ENCODE data around the gene JADE1. TPM values are rescaled to one million over a fixed set of nuclear protein-coding genes. Genes with fewer than 3 reads are reported as not detected.
A peak's percentile ranks its signal among the peaks of the same experiment; 100 is the strongest.

Gene JADE1
- 10 to 100 TPM; 31.4 to 49.3 (median 42.0) TPM for polyA plus RNA-seq

DNA sequence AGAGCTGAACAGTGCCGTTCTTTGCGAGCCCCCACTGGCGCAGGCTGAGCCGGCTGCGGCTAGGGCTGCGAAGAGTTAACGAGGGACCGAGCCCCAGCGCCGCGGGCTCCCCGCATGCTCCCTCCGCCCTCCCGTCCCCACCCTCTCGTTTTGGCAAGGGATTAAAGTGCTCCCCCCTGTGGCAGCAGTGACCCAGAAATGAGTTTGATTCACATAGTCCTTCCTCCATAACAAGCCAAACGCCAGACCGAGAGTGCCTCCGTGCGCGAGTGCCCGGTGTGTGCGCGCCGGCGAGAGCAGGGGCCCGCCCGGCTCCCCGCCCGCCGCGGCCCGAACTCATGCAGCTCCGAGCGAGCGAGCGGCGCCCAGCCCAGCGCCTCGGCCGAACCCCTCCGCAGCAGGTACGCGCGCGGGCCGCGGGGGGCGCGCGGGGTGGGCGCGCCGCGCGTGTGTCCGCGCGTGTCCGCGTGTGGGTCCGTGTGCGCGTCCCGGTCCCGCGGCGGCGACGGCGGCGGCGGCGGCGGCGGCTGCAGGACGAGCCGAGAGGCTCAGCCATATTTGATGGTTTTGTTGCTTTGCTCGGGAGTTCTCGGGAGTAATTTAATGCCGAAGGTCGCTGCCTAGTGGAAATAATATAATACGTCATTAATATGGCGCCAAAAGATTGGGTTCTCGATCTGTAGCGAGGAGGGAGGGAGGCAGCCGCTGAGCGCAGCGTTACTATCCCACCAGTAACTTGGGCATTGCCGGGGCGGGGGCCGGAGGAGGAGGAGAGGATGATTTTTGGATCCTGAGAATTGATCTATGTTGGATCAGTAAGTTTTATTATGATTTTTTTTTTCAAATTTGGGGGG is at the start of gene JADE1:
Gene JADE1 (plus strand): TSS at position 224 of the 854 bp plus-strand sequence. CDS start 22,059 bp downstream, outside the sequence.
- peak within 1 kb of the TSS; percentile 98 to 100 (median 99) for H3K4me3 Mint-ChIP-seq

DNA sequence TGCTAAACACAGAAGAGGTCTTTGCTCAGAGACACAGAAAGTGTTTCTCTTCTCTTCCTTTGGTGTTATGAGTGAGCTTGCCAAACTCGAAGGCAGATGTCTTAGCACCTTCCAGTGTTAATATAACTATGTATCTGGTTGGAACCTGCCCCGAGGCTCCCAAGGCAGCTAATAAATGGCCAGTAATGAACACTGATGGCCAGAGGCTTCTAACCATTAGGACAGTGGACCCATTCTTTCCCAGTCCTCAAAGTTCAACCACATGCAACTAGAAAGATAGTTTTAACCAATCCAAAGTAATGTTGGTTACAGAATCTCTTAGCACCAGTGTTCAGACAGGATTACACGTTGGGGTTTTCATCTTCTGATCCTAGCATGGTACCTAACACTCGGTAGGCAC is 42.7 kb upstream of the JADE1 start:
- Mint-ChIP-seq H3K4me1 (no peaks in the 10 kb centered on the region), H3K4me3 (no peak overlapping the region), H3K27me3 (ENCODE audit: low read depth in 3 of 3) (peaks cover 0 to 8% (median 6%) of the 10 kb centered on the region in 3 donors), H3K27ac (no peak overlapping the region), H3K9me3 (peaks cover 0 to 2% (median 0%) of the 10 kb centered on the region in 6 donors), H3K36me3 (peaks cover 0 to 4% (median 0%) of the 10 kb centered on the region in 3 donors)
- DNase-seq = no peak

More for the DNA sequence above, at the start of gene JADE1:
- H3K9me3 Mint-ChIP-seq = no peaks in the 10 kb centered on the region
- DNase-seq = peak; percentile 87 to 89 (median 87)
- H3K27ac Mint-ChIP-seq = peak within 1 kb of the TSS; percentile 95 to 99 (median 98)
- no peaks in the 10 kb centered on the region for H3K36me3 Mint-ChIP-seq
- peaks cover 4 to 18% (median 13%) of the 10 kb centered on the region in 3 donors for H3K27me3 Mint-ChIP-seq (ENCODE audit: low read depth in 3 of 3)
- peaks cover 22 to 39% of the 10 kb centered on the region in 2 donors for H3K4me1 Mint-ChIP-seq

DNA sequence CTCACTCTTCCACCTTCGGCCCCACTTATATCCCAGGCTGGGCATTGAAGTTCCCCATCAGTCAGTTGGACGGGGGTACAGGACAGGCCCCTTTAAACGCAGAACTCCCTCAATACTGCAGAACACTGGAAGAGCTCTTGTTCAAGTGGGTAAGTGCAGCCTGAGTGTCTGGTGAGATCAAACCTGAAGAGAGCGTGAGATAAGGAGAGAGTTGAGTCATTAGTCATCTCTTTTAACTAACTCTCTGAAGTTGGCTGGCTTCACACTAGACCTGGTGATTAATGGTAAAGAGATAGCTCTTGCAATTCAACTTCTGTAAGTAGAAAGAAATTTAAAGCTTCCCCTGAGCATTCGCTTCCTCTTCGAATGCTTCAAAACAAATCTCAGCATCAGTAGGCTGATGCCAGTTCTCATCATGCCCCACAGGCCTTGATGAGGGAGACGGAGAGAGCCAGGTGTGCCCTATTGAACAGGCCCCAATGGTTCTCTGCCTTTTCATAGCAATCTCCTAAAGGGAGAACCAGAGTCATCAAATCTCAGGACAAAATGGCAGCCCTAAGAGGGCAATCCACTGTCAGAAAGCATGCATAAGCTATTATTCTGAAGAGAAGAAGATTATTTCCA is 41.0 kb upstream of the JADE1 start:
- H3K4me3 Mint-ChIP-seq = no peak overlapping the region
- peaks cover 0 to 8% (median 6%) of the 10 kb centered on the region in 3 donors for H3K27me3 Mint-ChIP-seq (ENCODE audit: low read depth in 3 of 3)
- peaks cover 0 to 2% (median 0%) of the 10 kb centered on the region in 6 donors for H3K9me3 Mint-ChIP-seq
- H3K36me3 Mint-ChIP-seq = peaks cover 0 to 4% (median 0%) of the 10 kb centered on the region in 3 donors
- H3K4me1 Mint-ChIP-seq = no peaks in the 10 kb centered on the region
- no peak for DNase-seq
- no peak overlapping the region for H3K27ac Mint-ChIP-seq

GRCh38 chr4:128769011-128769410 is 40.5 kb upstream of the JADE1 start:
- DNase-seq = no peak
- Mint-ChIP-seq H3K4me3 (no peak overlapping the region), H3K36me3 (peaks cover 0 to 4% (median 0%) of the 10 kb centered on the region in 3 donors), H3K27me3 (ENCODE audit: low read depth in 3 of 3) (peaks cover 0 to 8% (median 6%) of the 10 kb centered on the region in 3 donors), H3K4me1 (no peaks in the 10 kb centered on the region), H3K27ac (no peak overlapping the region), H3K9me3 (peaks cover 0 to 2% (median 0%) of the 10 kb centered on the region in 6 donors)

- Mint-ChIP-seq H3K4me1 (no peaks in the 10 kb centered on the region), H3K27ac (no peak overlapping the region), H3K27me3 (ENCODE audit: low read depth in 3 of 3) (peaks cover 1 to 6% (median 4%) of the 10 kb centered on the region in 3 donors), H3K4me3 (no peak overlapping the region), H3K36me3 (no peaks in the 10 kb centered on the region), H3K9me3 (peaks cover 0 to 2% (median 0%) of the 10 kb centered on the region in 6 donors)
- no peak for DNase-seq
These were observed 38.7 kb upstream of the JADE1 start for GRCh38 chr4:128770807-128771206.

DNA sequence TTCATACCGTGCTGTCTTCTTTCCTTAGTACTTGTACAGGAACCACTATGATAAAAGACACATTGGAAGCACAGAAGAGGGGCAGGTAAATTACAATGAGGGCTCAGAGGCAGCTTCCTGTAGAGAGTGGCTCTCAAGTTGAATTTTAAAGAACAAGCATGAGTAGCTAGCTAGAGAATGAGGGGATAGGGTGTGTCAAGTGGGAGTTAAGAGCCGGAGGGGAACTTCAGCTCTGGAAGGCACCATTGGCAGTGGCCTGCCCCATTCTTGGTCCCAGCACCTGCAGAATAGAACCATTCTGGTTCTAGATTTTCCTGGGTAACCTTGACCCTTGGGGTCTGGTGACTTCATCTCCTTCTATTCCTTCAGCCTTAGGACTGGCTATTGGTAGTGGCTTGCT is 34.0 kb upstream of the JADE1 start:
- Mint-ChIP-seq H3K9me3 (no peaks in the 10 kb centered on the region), H3K27ac (no peak overlapping the region), H3K36me3 (no peaks in the 10 kb centered on the region), H3K27me3 (ENCODE audit: low read depth in 3 of 3) (peaks cover 0 to 2% (median 1%) of the 10 kb centered on the region in 3 donors), H3K4me3 (no peak overlapping the region), H3K4me1 (no peaks in the 10 kb centered on the region)
- DNase-seq = no peak

DNA sequence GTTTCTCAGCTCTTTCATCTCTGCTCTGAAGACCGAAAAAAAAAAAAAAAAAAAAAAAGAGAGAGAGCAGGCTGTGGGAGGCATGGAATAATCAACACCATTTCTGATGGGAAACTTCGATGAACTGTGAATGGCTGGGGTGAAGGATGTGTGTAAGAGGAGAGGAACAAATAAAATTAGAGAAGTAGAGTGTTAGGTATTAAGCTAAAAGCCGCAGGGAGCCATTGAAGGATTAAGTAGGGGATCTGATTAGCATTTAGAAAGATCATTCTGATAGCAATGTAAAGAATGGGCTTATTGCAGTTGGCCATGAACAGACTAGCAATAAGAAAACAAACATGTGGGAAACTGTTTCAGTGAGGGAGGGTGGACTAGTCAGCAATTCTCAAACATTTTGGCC is 33.6 kb upstream of the JADE1 start:
- no peaks in the 10 kb centered on the region for H3K4me1 Mint-ChIP-seq
- no peak overlapping the region for H3K4me3 Mint-ChIP-seq
- peaks cover 0 to 2% (median 1%) of the 10 kb centered on the region in 3 donors for H3K27me3 Mint-ChIP-seq (ENCODE audit: low read depth in 3 of 3)
- H3K27ac Mint-ChIP-seq = no peak overlapping the region
- no peaks in the 10 kb centered on the region for H3K36me3 Mint-ChIP-seq
- no peak for DNase-seq
- H3K9me3 Mint-ChIP-seq = no peaks in the 10 kb centered on the region

GRCh38 chr4:128776794-128777216 is 32.7 kb upstream of the JADE1 start:
- Mint-ChIP-seq H3K9me3 (no peaks in the 10 kb centered on the region), H3K36me3 (no peaks in the 10 kb centered on the region), H3K4me3 (no peak overlapping the region), H3K4me1 (no peaks in the 10 kb centered on the region), H3K27me3 (ENCODE audit: low read depth in 3 of 3) (peaks cover 0 to 2% (median 1%) of the 10 kb centered on the region in 3 donors), H3K27ac (no peak overlapping the region)
- no peak for DNase-seq

DNA sequence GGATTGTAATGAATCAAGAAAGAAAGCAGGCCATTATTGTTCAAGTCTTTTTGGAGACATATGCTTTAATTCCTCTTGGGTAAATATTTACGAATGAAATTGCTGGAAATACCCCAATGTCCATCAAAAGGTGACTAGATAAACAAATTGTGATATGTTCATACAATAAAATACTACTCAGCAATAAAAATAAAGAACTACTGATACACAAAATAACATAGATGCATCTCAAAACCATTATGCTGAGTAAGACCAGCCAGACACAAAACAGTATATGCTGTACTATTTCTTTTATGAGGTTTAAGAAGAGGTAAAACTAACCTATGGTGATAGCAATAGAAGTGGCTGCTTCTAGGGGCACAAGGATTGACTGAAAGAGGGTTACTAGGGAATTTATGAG is 28.8 kb upstream of the JADE1 start:
- H3K27me3 Mint-ChIP-seq (ENCODE audit: low read depth in 3 of 3) = peaks cover 0 to 2% (median 0%) of the 10 kb centered on the region in 3 donors
- H3K4me1 Mint-ChIP-seq = no peaks in the 10 kb centered on the region
- DNase-seq = no peak
- no peaks in the 10 kb centered on the region for H3K9me3 Mint-ChIP-seq
- H3K36me3 Mint-ChIP-seq = no peaks in the 10 kb centered on the region
- H3K4me3 Mint-ChIP-seq = no peak overlapping the region
- no peak overlapping the region for H3K27ac Mint-ChIP-seq

DNA sequence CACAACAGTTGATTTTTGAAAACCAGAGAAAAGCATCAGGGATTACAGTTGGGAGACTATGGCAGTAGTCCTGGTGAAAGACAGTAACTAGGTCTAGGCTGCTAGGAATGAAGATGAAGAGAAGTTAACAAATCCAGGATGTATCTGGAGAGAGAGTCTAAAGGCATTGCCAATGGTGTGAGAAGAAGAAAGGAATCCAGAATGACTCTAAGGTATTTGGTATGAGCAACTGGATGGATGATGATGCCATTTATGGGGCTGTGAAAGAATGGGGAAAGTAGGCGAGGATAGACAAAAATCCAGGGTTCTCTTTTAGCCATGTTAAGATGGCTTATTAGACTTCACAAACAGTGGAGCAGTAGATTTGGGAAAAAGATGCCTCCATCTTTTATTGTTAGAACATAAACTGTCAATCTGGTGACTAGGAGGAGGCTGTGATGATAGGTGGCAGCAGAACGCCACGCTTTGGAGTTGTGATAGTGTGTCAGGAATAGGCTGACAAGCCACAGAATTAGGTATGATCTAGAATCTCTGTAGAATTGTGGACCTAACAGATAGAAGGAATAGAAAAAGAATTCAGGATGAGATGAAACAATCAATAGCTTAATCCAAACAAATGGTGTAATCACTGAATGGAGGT is 27.3 kb upstream of the JADE1 start:
- Mint-ChIP-seq H3K27me3 (ENCODE audit: low read depth in 3 of 3) (no peaks in the 10 kb centered on the region), H3K36me3 (no peaks in the 10 kb centered on the region), H3K9me3 (no peaks in the 10 kb centered on the region), H3K27ac (no peak overlapping the region), H3K4me3 (no peak overlapping the region), H3K4me1 (no peaks in the 10 kb centered on the region)
- DNase-seq = peak; percentile 37 to 58 (median 51)

DNA sequence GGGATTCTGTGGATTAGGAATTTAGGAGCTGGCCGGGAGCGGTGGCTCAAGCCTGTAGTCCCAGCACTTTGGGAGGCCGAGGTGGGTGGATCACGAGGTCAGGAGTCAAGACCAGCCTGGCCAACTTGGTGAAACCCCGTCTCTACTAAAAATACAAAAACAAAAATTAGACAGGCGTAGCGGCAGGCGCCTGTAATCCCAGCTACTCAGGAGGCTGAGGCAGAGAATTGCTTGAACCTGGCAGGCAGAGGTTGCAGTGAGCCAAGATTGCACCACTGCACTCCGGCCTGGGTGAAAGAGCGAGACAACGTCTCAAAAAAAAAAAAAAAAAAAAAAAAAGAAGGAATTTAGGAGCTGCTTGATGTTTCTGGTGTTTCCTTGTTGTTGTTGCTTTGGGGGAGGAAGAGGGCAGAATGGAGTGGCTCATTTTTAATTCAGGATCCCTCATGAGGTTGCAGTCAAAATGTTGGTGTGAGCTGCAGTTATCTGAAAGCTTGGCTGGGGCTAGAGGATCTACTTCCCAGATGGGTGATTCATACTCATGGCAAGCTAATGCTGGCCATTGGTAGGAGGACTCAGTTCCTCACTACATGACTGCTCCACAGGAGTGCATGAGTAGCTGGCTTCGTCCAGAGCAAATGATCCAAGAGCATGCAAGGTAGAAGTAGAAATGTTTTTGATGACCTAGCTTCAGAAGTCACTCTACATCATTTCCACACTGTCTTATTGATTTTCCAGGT is 26.5 kb upstream of the JADE1 start:
- Mint-ChIP-seq H3K4me3 (no peak overlapping the region), H3K27me3 (ENCODE audit: low read depth in 3 of 3) (no peaks in the 10 kb centered on the region), H3K4me1 (no peaks in the 10 kb centered on the region), H3K9me3 (no peaks in the 10 kb centered on the region), H3K27ac (no peak overlapping the region), H3K36me3 (no peaks in the 10 kb centered on the region)
- DNase-seq = no peak

- no peaks in the 10 kb centered on the region for H3K9me3 Mint-ChIP-seq
- H3K27me3 Mint-ChIP-seq (ENCODE audit: low read depth in 3 of 3) = peaks cover 0 to 7% (median 0%) of the 10 kb centered on the region in 3 donors
- no peaks in the 10 kb centered on the region for H3K4me1 Mint-ChIP-seq
- H3K36me3 Mint-ChIP-seq = no peaks in the 10 kb centered on the region
- no peak overlapping the region for H3K27ac Mint-ChIP-seq
- H3K4me3 Mint-ChIP-seq = no peak overlapping the region
- no peak for DNase-seq
These were observed 21.8 kb upstream of the JADE1 start for GRCh38 chr4:128787509-128788311.

All from immature natural killer cell (primary cell).